A549 (cell line): Measurements from ENCODE around the gene PLPP4.

Source experiments
- CTCF ChIP-seq: fragments of >200 bp; sonication (Bioruptor Twin); formaldehyde crosslinking; IDR thresholded peaks from 3 replicates; pipeline ENCODE4 v1.5.1; 2016
- EP300 ChIP-seq, 2 experiments: fragments of >200 bp; sonication (Bioruptor Twin); formaldehyde crosslinking; IDR thresholded peaks; 2 replicates in 1 of 2; 3 replicates in 1 of 2; pipeline ENCODE4 v1.6.1; 2016 to 2017
- JUN ChIP-seq, 2 experiments: fragments of >200 bp; sonication (Bioruptor Twin); formaldehyde crosslinking; IDR thresholded peaks; 2 replicates in 1 of 2; 3 replicates in 1 of 2; pipeline ENCODE4 v1.6.1; 2016 to 2017
- KDM1A ChIP-seq: fragments of 200-600 bp; sonication (generic); IDR thresholded peaks from 2 replicates; pipeline ENCODE4 v1.6.1; 2016; ENCODE audit warnings: low read depth, mild to moderate bottlenecking
- MAFK ChIP-seq: fragments of 450-650 bp; IDR thresholded peaks from 2 replicates; pipeline ENCODE4 v1.6.1; 2014; ENCODE audit not compliant: partially characterized antibody
- PHF8 ChIP-seq: fragments of 200-600 bp; sonication (generic); IDR thresholded peaks from 2 replicates; pipeline ENCODE4 v1.6.1; 2016; ENCODE audit warnings: low read depth, mild to moderate bottlenecking, antibody characterized with exemption, moderate library complexity, borderline replicate concordance
- RCOR1 ChIP-seq: fragments of 150-350 bp; IDR thresholded peaks from 2 replicates; pipeline ENCODE4 v1.6.1; 2014; ENCODE audit warnings: antibody characterized with exemption, low read length, low read depth
- USF2 ChIP-seq: fragments of 450-650 bp; IDR thresholded peaks from 2 replicates; pipeline ENCODE4 v1.6.1; 2014; ENCODE audit warnings: antibody characterized with exemption
- ZFP36 ChIP-seq: fragments of 450-650 bp; IDR thresholded peaks from 2 replicates; pipeline ENCODE4 v1.6.1; 2014; ENCODE audit warnings: borderline replicate concordance; ENCODE audit not compliant: partially characterized antibody

GRCh38 chr10:120601999-120602398 lies 145.0 kb downstream of the PLPP4 start:
- TF ChIP-seq CTCF: no peak
- no peak for TF ChIP-seq PHF8
- TF ChIP-seq JUN (IDR thresholded peaks at IDR 0.05): no peak
- TF ChIP-seq RCOR1: no peak
- TF ChIP-seq USF2: no peak
- TF ChIP-seq ZFP36: no peak
- no peak for TF ChIP-seq KDM1A
- TF ChIP-seq EP300 (IDR thresholded peaks at IDR 0.05): no peak
- TF ChIP-seq MAFK: no peak
